ENCODE data around the gene TPP2.

- TF ChIP-seq, protein P1, sequence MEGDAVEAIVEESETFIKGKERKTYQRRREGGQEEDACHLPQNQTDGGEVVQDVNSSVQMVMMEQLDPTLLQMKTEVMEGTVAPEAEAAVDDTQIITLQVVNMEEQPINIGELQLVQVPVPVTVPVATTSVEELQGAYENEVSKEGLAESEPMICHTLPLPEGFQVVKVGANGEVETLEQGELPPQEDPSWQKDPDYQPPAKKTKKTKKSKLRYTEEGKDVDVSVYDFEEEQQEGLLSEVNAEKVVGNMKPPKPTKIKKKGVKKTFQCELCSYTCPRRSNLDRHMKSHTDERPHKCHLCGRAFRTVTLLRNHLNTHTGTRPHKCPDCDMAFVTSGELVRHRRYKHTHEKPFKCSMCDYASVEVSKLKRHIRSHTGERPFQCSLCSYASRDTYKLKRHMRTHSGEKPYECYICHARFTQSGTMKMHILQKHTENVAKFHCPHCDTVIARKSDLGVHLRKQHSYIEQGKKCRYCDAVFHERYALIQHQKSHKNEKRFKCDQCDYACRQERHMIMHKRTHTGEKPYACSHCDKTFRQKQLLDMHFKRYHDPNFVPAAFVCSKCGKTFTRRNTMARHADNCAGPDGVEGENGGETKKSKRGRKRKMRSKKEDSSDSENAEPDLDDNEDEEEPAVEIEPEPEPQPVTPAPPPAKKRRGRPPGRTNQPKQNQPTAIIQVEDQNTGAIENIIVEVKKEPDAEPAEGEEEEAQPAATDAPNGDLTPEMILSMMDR (IDR thresholded peaks at IDR 0.05 in 8 of 11, conservative IDR thresholded peaks at IDR 0.05 in 3 of 11): no peak
- no peak for TF ChIP-seq POLR2A (IDR thresholded peaks at IDR 0.05)
- no peak for TF ChIP-seq POLR2AphosphoS5 (IDR thresholded peaks at IDR 0.05)
These were observed 112.2 kb downstream of the TPP2 start for GRCh38 chr13:102708991-102709390.
